GM18868 (cell line): ENCODE measurements around the gene NAT14.
"Not testable (repeated sequence)": the region's sequence is repeated elsewhere in the genome, so short reads cannot be mapped to it uniquely, and the experiment has no call there.

Source experiments
- ATAC-seq: cut with Tn5 transposase; IDR thresholded peaks from one replicate; pipeline ENCODE4 v1.9.1; 2021; ENCODE audit warnings: mild to moderate bottlenecking, moderate library complexity; ENCODE audit not compliant: unreplicated experiment

The NAT14 gene

GRCh38 chr19:55485439-55486011, 537 bp downstream of the NAT14 start:
- no peak for ATAC-seq

- ATAC-seq, result no peak
Measured at GRCh38 chr19:55486043-55486970, 1.3 kb downstream of the NAT14 start.

GRCh38 chr19:55486971-55487923, 2.3 kb downstream of the NAT14 start:
- ATAC-seq, result no peak

- no peak for ATAC-seq
Measured at GRCh38 chr19:55487924-55488687, 3.1 kb downstream of the NAT14 start, which contains the start of gene SSC5D. Gene SSC5D (plus strand): TSS chr19:55488436. CDS start chr19:55488590, 154 bp downstream.

GRCh38 chr19:55488986-55489710, 4.2 kb downstream of the NAT14 start:
- ATAC-seq, result no peak

- ATAC-seq, result no peak
Measured at GRCh38 chr19:55489711-55490477, 4.9 kb downstream of the NAT14 start.

GRCh38 chr19:55490478-55491432, 5.8 kb downstream of the NAT14 start:
- ATAC-seq, result no peak

GRCh38 chr19:55491546-55492360, 6.8 kb downstream of the NAT14 start:
- no peak for ATAC-seq

GRCh38 chr19:55492362-55492944, 7.5 kb downstream of the NAT14 start:
- no peak for ATAC-seq

- no peak for ATAC-seq
Measured at GRCh38 chr19:55493052-55493644, 8.2 kb downstream of the NAT14 start.

- ATAC-seq, result no peak
Measured at GRCh38 chr19:55493645-55494171, 8.7 kb downstream of the NAT14 start.

GRCh38 chr19:55494172-55494761, 9.3 kb downstream of the NAT14 start:
- ATAC-seq, result no peak

GRCh38 chr19:55495646-55496349, 10.8 kb downstream of the NAT14 start:
- no peak for ATAC-seq

- not testable (repeated sequence) for ATAC-seq
Measured at GRCh38 chr19:55496820-55497219, 11.8 kb downstream of the NAT14 start.

GRCh38 chr19:55497763-55498162, 12.8 kb downstream of the NAT14 start:
- ATAC-seq, result no peak
